Measurements from ENCODE around the gene POLR2E.

The POLR2E gene

GRCh38 chr19:1076046-1076386, 19.2 kb downstream of the POLR2E start:
- DNase-seq, result no peak

- DNase-seq, result peak; percentile 27
Measured at GRCh38 chr19:1074544-1075283, 20.5 kb downstream of the POLR2E start.

- no peak for DNase-seq
Measured at GRCh38 chr19:1073956-1074517, 21.1 kb downstream of the POLR2E start.

- no peak for DNase-seq
Measured at GRCh38 chr19:1073063-1073955, 21.9 kb downstream of the POLR2E start.

GRCh38 chr19:1072371-1073015, 22.7 kb downstream of the POLR2E start:
- no peak for DNase-seq

GRCh38 chr19:1070931-1071791, 24.0 kb downstream of the POLR2E start:
- DNase-seq, result no peak

GRCh38 chr19:1070576-1070930, 24.6 kb downstream of the POLR2E start:
- DNase-seq, result no peak

GRCh38 chr19:1069009-1069779, 26.0 kb downstream of the POLR2E start:
- no peak for DNase-seq

GRCh38 chr19:1068009-1069001, 26.9 kb downstream of the POLR2E start:
- DNase-seq, result no peak

GRCh38 chr19:1067341-1067957, 27.7 kb downstream of the POLR2E start:
- no peak for DNase-seq

- no peak for DNase-seq
Measured at GRCh38 chr19:1066748-1067340, 28.3 kb downstream of the POLR2E start, which contains the start of gene ARHGAP45. TSS of gene ARHGAP45 (plus strand) at chr19:1067167. CDS start at chr19:1067406, 239 bp downstream.

- DNase-seq, result no peak
Measured at GRCh38 chr19:1066251-1066747, 28.9 kb downstream of the POLR2E start.

GRCh38 chr19:1065606-1066109, 29.5 kb downstream of the POLR2E start:
- no peak for DNase-seq

- DNase-seq, result no peak
Measured at GRCh38 chr19:1064661-1065605, 30.2 kb downstream of the POLR2E start.

- DNase-seq, result no peak
Measured at GRCh38 chr19:1063909-1064660, 31.1 kb downstream of the POLR2E start.

GRCh38 chr19:1063030-1063908, 31.9 kb downstream of the POLR2E start:
- no peak for DNase-seq
